ENCODE measurements around the gene ST6GAL1. TPM values are rescaled to one million over a fixed set of nuclear protein-coding genes. Genes with fewer than 3 reads are reported as not detected.

The ST6GAL1 gene
- total and polyA plus RNA-seq, 2 experiments from 2014 or later = 17.6 to 65.1 TPM

DNA sequence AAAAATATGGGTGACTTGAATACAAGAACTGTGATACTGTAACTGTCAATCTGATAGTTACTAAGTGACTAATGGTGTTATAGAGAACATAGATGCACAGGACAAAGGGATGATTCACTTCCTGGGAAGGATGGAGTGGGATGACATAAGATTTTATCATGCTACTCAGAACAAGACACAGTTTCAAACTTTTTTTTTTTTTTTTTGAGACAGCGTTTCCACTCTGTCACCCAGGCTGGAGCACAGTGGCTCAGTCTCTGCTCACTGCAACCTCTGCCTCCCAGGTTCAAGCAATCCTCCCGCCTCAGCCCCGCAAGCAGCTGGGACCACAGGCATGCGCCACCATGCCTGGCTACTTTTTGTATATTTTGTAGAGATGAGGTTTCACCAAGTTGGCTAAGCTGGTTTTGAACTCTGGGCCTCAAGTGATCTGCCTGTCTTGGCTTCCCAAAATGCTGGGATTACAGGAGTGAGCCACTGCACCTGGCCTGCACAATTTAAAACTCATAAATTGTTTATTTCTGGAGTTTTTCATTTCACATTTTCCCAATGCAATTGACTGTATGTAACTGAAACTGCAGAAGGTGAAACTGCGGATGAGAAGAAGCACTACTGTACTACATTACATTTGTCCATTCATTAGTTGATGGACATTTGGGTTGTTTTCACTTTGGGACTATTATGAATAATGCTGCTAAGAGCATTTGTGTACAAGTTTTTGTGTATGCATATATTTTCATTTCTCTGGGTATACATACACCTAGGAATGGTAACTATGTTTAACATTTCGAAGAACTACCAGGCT is 47.2 kb upstream of the ST6GAL1 start:
- no peaks in the 10 kb centered on the region for H3K79me2 ChIP-seq (replicated peaks; ENCODE audit: insufficient read depth)
- no peak overlapping the region for H3K27ac Mint-ChIP-seq
- H3K36me3 ChIP-seq (ENCODE audit: insufficient read depth) = no peaks in the 10 kb centered on the region
- peaks cover 19% of the 10 kb centered on the region for H3K4me1 ChIP-seq (ENCODE audit: insufficient read depth)
- peaks cover 6% of the 10 kb centered on the region; the same call in 1 of the 3 replicates for H3K9me3 Mint-ChIP-seq
- peaks cover 5% of the 10 kb centered on the region; the same call in 1 of the 3 replicates for H3K36me3 Mint-ChIP-seq (ENCODE audit: low read depth)
- H3K4me3 ChIP-seq = no peak overlapping the region
- H3K27me3 Mint-ChIP-seq (ENCODE audit: insufficient read depth, low read depth, poor library complexity) = peaks cover 1% of the 10 kb centered on the region
- H3K27me3 ChIP-seq (ENCODE audit: insufficient read depth) = no peaks in the 10 kb centered on the region
- H3K27ac ChIP-seq (ENCODE audit: low read depth) = no peak overlapping the region
- H4K20me1 ChIP-seq (replicated peaks; ENCODE audit: insufficient read depth) = no peaks in the 10 kb centered on the region
- peaks cover 23% of the 10 kb centered on the region for H3K4me1 Mint-ChIP-seq
- H3F3A ChIP-seq (replicated peaks; ENCODE audit: low read depth) = no peaks in the 10 kb centered on the region
- no peaks in the 10 kb centered on the region for H3K9me2 ChIP-seq (ENCODE audit: insufficient read depth)
- TF ChIP-seq CTCF (conservative IDR thresholded peaks at IDR 0.05; ENCODE audit: low read depth in 2 of 2) (no peak), ZNF331 (CRISPR knock-in tag; IDR thresholded peaks at IDR 0.05; ENCODE audit: low read depth) (no peak), JUNB (IDR thresholded peaks at IDR 0.05; ENCODE audit: unreplicated experiment) (no peak), NANOG (IDR thresholded peaks at IDR 0.05; ENCODE audit: borderline replicate concordance) (no peak)
- TF ChIP-seq, protein P1, sequence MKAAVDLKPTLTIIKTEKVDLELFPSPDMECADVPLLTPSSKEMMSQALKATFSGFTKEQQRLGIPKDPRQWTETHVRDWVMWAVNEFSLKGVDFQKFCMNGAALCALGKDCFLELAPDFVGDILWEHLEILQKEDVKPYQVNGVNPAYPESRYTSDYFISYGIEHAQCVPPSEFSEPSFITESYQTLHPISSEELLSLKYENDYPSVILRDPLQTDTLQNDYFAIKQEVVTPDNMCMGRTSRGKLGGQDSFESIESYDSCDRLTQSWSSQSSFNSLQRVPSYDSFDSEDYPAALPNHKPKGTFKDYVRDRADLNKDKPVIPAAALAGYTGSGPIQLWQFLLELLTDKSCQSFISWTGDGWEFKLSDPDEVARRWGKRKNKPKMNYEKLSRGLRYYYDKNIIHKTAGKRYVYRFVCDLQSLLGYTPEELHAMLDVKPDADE (IDR thresholded peaks at IDR 0.05) = no peak
- no peak overlapping the region for H3K4me3 Mint-ChIP-seq
- ATAC-seq (no peak), DNase-seq (ENCODE audit: low spot score) (no peak)
- H3K4me2 ChIP-seq = no peak overlapping the region
- H2AFZ ChIP-seq = no peak overlapping the region

DNA sequence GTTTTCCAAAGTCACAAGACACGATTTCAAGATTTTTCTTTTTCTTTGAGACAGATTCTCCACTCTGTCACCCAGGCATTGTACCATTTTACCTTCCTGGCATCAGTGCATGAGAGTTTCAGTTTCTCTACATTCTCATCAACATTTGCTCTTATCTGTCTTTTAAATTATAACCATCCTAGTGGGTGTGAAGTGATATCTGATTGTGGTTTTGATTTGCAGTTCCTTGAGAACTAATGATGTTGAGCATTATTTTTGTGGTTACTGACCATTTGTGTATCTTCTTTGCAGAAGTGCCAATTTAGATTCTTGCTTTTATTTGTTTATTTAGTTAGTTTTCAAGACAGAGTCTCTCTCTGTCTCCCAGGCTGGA is 46.7 kb upstream of the ST6GAL1 start:
- no peak overlapping the region for H3K27ac ChIP-seq (ENCODE audit: low read depth)
- H3K4me2 ChIP-seq = no peak overlapping the region
- Mint-ChIP-seq H3K4me1 (peaks cover 27% of the 10 kb centered on the region), H3K27me3 (ENCODE audit: insufficient read depth, low read depth, poor library complexity) (peaks cover 1% of the 10 kb centered on the region), H3K27ac (no peak overlapping the region), H3K36me3 (ENCODE audit: low read depth) (peaks cover 5% of the 10 kb centered on the region; the same call in 1 of the 3 replicates), H3K4me3 (no peak overlapping the region), H3K9me3 (peaks cover 6% of the 10 kb centered on the region; the same call in 1 of the 3 replicates)
- H3K36me3 ChIP-seq (ENCODE audit: insufficient read depth) = no peaks in the 10 kb centered on the region
- ATAC-seq (no peak), DNase-seq (ENCODE audit: low spot score) (no peak)
- no peaks in the 10 kb centered on the region for H3K9me2 ChIP-seq (ENCODE audit: insufficient read depth)
- no peak overlapping the region for H3K4me3 ChIP-seq
- H3K4me1 ChIP-seq (ENCODE audit: insufficient read depth) = peaks cover 24% of the 10 kb centered on the region
- H3K27me3 ChIP-seq (ENCODE audit: insufficient read depth) = no peaks in the 10 kb centered on the region
- H4K20me1 ChIP-seq (replicated peaks; ENCODE audit: insufficient read depth) = no peaks in the 10 kb centered on the region
- H3F3A ChIP-seq (replicated peaks; ENCODE audit: low read depth) = no peaks in the 10 kb centered on the region
- H3K79me2 ChIP-seq (replicated peaks; ENCODE audit: insufficient read depth) = no peaks in the 10 kb centered on the region
- no peak overlapping the region for H2AFZ ChIP-seq
- TF ChIP-seq POLR2AphosphoS5 (IDR thresholded peaks at IDR 0.05; ENCODE audit: low read depth) (no peak), JUNB (IDR thresholded peaks at IDR 0.05; ENCODE audit: unreplicated experiment) (no peak), ZNF462 (CRISPR knock-in tag; IDR thresholded peaks at IDR 0.05) (no peak)
- TF ChIP-seq, protein P2, sequence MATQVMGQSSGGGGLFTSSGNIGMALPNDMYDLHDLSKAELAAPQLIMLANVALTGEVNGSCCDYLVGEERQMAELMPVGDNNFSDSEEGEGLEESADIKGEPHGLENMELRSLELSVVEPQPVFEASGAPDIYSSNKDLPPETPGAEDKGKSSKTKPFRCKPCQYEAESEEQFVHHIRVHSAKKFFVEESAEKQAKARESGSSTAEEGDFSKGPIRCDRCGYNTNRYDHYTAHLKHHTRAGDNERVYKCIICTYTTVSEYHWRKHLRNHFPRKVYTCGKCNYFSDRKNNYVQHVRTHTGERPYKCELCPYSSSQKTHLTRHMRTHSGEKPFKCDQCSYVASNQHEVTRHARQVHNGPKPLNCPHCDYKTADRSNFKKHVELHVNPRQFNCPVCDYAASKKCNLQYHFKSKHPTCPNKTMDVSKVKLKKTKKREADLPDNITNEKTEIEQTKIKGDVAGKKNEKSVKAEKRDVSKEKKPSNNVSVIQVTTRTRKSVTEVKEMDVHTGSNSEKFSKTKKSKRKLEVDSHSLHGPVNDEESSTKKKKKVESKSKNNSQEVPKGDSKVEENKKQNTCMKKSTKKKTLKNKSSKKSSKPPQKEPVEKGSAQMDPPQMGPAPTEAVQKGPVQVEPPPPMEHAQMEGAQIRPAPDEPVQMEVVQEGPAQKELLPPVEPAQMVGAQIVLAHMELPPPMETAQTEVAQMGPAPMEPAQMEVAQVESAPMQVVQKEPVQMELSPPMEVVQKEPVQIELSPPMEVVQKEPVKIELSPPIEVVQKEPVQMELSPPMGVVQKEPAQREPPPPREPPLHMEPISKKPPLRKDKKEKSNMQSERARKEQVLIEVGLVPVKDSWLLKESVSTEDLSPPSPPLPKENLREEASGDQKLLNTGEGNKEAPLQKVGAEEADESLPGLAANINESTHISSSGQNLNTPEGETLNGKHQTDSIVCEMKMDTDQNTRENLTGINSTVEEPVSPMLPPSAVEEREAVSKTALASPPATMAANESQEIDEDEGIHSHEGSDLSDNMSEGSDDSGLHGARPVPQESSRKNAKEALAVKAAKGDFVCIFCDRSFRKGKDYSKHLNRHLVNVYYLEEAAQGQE (IDR thresholded peaks at IDR 0.05; ENCODE audit: unreplicated experiment) = no peak
